Fibroblast of lung (primary cell): ENCODE measurements around the gene PIAS2.

Source experiments
- CTCF ChIP-seq, 2 donors: IDR thresholded peaks in 1 of 2; conservative IDR thresholded peaks in 1 of 2; 1 replicate in 1 of 2; 2 replicates in 1 of 2; pipeline ENCODE4 v1.5.1; 2011 to 2012; ENCODE audit warnings: low read length in 2 of 2, control low read depth in 1 of 2, inconsistent platforms in 1 of 2, low read depth in 1 of 2, mild to moderate bottlenecking in 1 of 2
- EZH2 ChIP-seq: IDR thresholded peaks from 2 replicates; pipeline ENCODE4 v1.5.1; 2012; ENCODE audit warnings: low read length, control low read depth, mild to moderate bottlenecking; ENCODE audit errors: missing control alignments

DNA sequence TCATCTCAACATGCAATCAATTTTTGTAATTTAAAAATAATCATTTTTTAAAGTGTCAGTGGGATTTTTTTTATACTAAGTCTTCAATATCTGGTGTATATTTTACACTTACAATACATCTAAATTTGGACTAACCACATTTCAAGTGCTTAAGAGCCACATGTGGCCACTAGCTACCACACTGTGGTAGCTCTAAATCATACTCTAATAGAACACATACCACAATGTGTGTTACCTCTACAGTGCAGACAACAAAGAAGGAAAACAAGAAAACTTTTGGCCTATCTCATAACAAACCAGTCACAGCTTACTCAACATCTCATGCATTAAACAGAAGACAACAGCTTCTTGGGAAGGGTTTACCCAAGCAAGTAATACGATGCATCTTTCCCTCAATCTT is 24.5 kb downstream of the PIAS2 start:
- TF ChIP-seq CTCF (conservative IDR thresholded peaks at IDR 0.05 in 1 of 2, IDR thresholded peaks at IDR 0.05 in 1 of 2; ENCODE audit: low read depth in 1 of 2, low read length in 2 of 2) (no peak), EZH2 (no peak)
